Measurements from ENCODE around the gene SMARCC1. TPM values are rescaled to one million over a fixed set of nuclear protein-coding genes. Genes with fewer than 3 reads are reported as not detected.

Gene SMARCC1
- total RNA-seq, 1 donor from 2014 or later = 104 TPM

- DNase-seq = no peak
These were observed 150.9 kb downstream of the SMARCC1 start for GRCh38 chr3:47630810-47631209.

GRCh38 chr3:47629770-47630169 lies 151.9 kb downstream of the SMARCC1 start:
- DNase-seq = no peak

DNA sequence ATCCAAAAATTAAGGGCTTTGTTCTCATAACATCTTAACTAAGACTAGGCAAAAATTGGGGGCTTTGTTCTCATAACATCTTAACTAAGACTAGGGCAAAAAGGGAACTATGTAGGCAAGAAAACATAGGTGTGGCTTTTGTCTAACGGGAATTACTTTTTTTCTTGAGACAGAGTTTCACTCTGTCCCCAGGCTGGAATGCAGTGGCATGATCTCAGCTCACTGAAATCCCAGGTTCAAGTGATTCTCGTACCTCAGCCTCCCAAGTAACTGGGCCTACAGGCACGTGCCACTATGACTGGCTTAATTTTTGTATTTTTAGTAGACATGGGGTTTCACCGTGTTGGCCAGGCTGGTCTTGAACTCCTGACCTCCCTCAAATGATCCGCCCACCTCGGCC lies 153.3 kb downstream of the SMARCC1 start:
- no peak for DNase-seq

GRCh38 chr3:47622671-47623461 lies 158.8 kb downstream of the SMARCC1 start:
- DNase-seq = no peak

DNA sequence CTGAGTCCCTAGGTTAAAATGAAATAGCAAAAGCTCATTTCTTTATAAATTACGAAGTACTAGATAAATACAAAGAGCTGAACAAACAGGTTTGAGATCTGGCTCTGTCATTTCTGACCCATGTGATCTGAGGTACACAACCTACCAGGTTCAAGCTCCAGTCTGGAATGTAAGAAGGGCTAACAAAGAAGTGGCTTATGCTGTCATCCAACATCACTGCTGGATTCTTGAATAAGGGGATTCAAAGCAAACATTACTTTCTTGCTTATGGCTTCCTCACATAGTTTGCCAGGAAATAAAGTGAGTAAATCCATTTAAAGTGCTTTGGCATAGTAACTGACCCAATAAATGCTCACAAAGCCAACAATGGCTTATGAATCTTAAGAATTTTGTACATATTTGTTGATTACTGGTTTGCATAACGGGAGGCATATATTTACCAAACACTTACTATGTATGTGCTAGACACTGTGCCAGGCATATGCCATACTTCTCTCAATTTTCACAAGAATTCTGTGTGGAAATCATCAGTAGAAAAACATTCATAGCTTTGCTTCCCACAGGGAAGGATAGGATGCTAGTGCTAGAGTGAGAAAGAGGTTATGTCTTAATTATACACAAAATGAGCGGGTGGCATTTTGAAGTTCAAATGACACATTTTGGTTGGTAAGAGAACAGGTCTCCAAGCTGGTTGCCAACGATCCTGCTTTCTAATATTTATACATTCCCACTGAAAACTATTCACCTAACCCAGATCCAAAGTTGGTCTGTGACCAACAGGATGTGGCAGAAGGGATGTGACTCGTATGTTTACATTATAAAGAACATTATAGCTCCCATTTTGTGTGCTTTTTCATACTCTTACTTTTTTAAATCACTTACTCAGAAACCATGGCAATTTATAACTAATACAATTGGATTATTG lies 164.3 kb downstream of the SMARCC1 start:
- no peak for DNase-seq

DNA sequence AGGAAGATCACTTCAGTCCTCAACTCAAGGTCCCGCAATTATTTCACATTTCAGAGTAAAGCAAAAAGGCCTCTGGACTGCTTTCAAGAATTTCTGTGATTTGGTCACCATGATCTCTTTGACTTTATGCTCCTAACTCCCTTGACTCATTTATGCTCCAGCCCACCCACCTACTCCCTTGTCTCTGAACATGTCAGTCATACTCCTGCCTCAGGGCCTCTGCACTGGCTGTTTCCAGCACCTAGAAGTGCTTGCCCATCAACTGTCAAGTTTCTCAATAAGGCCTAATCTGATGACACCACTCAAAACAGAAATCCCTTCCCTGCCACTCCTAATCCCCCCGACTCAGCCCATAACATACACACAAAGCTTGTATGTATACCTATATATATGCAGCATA lies 166.9 kb downstream of the SMARCC1 start:
- no peak for DNase-seq

GRCh38 chr3:47613722-47614121 lies 168.0 kb downstream of the SMARCC1 start:
- no peak for DNase-seq

DNA sequence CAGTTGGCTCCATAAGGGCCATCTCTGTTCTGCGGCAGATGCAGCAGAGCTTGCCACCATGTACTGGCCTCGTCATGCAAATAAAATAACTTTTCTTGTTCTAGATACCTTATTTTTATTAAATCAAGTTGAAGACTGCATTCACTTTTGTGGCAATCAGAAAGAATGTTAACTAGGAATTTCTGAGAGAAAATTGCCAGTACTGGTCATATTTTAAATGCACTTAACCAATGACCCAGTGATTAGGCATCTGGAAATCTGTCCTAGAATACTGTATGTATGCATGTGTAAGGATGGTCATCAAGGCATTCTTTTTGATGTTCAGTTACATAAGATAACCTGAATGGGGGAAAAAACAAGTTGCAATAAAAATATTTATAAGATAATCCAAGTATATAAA lies 168.8 kb downstream of the SMARCC1 start:
- DNase-seq = no peak

GRCh38 chr3:47612178-47612577 lies 169.5 kb downstream of the SMARCC1 start:
- no peak for DNase-seq

DNA sequence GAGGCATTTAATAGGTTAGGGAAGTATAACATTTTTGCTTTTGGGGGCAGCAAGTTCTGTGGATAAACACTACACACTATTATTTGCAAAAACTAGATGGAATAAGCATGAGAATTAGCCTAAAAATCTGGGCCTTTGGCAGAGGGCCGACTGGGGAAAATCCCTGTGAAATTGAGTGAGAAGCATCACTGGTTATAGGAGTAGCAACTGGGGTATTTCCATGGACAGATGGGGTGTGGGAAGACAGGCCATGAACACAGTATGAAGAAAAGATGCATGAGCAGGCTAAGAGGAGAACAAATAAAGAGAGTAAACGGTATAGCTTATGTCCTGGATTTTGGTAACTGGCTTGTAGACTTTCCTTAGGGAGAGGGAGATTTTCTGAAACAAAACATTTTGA lies 170.1 kb downstream of the SMARCC1 start:
- no peak for DNase-seq

- DNase-seq = no peak
These were observed 171.1 kb downstream of the SMARCC1 start for GRCh38 chr3:47610583-47610982.

- no peak for DNase-seq
These were observed 174.4 kb downstream of the SMARCC1 start for GRCh38 chr3:47607335-47607734.

- no peak for DNase-seq
These were observed 175.5 kb downstream of the SMARCC1 start for GRCh38 chr3:47606165-47606564.

GRCh38 chr3:47605652-47606051 lies 176.0 kb downstream of the SMARCC1 start:
- DNase-seq = no peak

DNA sequence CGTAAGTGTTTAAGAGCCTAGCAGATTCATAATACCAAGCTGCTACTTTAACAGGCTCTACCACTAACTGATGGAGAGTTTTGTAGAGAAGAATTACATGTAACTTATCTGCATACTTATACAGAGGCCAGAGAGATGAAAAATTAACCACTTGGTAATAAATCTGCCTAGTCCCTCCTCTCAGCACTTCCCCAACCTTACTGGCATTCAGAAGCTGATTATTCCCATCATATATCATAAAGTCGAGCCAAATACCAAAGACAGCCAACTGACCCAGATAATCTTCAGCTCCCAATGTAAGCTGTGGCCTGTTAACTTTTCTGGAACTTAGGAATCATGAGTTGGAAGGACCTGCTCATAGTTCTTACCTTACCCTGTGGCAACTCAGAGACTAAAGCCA lies 177.5 kb downstream of the SMARCC1 start:
- no peak for DNase-seq

GRCh38 chr3:47603332-47603731 lies 178.4 kb downstream of the SMARCC1 start:
- DNase-seq = no peak

- DNase-seq = no peak
These were observed 180.4 kb downstream of the SMARCC1 start for GRCh38 chr3:47601281-47601680.

DNA sequence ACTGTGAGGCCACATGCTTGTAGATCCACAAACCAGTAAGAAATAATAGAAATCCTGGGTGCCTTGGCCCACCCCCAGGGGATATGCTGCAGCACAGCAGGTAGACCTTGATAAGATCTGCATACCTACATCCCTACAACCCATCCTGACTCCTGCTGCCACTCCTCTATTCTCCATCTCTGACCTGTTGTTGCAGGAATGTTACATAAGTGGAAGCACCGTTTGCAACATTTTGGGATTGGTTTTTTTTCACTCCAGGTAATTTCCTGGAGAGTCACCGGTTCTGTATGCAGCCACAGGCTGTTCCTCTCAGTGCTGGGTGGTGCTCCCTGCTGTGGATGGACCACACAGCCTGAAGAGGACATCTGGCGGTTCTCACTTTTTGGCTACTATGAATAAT lies 186.9 kb downstream of the SMARCC1 start:
- DNase-seq = no peak

- DNase-seq = no peak
These were observed 189.5 kb downstream of the SMARCC1 start for GRCh38 chr3:47592066-47592795.

GRCh38 chr3:47590216-47590615 lies 191.5 kb downstream of the SMARCC1 start:
- DNase-seq = no peak

DNA sequence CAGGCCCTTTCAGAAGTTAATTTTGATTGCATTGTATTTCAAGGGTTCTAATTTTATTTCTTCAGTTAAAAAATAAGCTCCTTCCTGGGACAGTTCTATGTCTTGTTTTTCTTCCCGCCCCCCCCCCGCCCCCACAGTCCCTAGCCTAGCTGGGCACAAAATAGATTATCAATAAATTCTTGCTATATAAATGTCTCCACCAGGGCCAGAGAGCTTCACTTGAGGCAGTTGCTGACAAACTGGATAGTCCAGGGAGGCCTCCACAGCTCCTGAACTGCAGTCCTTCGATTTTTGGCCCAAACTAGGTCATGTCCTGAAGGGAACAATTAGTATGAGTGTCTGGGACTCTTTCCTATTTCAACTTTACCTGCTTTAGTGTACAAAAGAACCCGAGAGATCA lies 193.1 kb downstream of the SMARCC1 start:
- no peak for DNase-seq

DNA sequence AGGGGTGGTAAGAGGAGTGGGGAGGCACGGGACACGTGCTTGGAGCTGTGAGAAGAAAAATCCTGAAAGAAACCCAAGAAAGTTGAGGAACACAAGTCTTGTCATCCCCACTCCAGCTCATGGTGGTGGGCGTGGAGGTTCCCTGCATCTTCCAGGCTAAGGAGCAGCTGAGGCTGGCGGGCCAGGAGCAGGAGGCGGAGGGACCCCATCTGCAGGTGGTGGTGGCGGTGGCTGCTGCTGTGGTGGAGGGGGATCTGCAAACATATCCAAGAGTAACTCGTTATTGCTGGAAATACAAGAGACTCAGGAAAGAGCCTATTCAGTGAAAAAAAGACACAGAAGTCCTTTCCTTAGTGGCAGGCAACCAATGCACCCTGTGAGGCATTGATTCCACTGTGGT lies 193.6 kb downstream of the SMARCC1 start:
- DNase-seq = no peak

DNA sequence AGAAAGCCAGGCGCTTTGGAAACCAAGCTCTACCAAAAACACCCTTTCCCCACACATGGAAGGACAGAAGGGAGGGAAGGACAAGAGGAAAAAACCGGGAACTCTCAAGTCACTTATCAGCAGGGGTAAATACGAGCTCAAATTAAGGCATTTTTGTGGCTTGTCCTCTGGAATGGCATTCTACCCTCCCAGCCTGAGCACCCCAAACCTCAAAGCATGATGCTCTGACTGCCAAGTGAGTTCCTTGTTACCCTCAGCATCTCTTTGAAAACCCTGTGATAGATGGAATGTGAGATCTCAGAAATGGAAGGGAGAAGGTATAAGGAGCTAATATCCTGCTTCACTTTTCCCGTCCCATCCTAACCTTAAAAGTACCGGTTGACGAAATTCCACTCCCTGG lies 194.9 kb downstream of the SMARCC1 start:
- DNase-seq = no peak
